ENCODE data around the gene NEMP1.

NEMP1 gene

GRCh38 chr12:57078519-57079404 lies at the start of gene NEMP1:
Gene NEMP1 (minus strand): TSS chr12:57078791. CDS start chr12:57078745, 46 bp downstream.
- Histone ChIP-seq H3K4me3 (ENCODE audit: low read depth, low read length) (peak within 1 kb of the TSS; percentile 73), H3K9ac (peak within 1 kb of the TSS; percentile 4), H3K27me3 (ENCODE audit: control insufficient read depth, insufficient read depth, low read length) (no peaks in the 10 kb centered on the region), H3K4me1 (peaks cover 5% of the 10 kb centered on the region), H2AFZ (peak within 1 kb of the TSS; percentile 84), H3K9me3 (ENCODE audit: control insufficient read depth, low read length) (no peaks in the 10 kb centered on the region), H3K4me2 (ENCODE audit: low read length) (peak within 1 kb of the TSS; percentile 96), H3K36me3 (ENCODE audit: control insufficient read depth, insufficient read depth, low read length) (no peaks in the 10 kb centered on the region), H3K79me2 (no peaks in the 10 kb centered on the region), H3K27ac (peak within 1 kb of the TSS; percentile 90)
- no peak for TF ChIP-seq CTCF (IDR thresholded peaks at IDR 0.05)

- no peaks in the 10 kb centered on the region for H3K9me3 ChIP-seq (ENCODE audit: control insufficient read depth, low read length)
- peak within 1 kb of the TSS; percentile 100 for H3K4me2 ChIP-seq (ENCODE audit: low read length)
- H3K4me1 ChIP-seq, result no peaks in the 10 kb centered on the region
- H3K27ac ChIP-seq, result peak within 1 kb of the TSS; percentile 98
- H3K27me3 ChIP-seq (ENCODE audit: control insufficient read depth, insufficient read depth, low read length), result no peaks in the 10 kb centered on the region
- peaks cover 5% of the 10 kb centered on the region for H3K79me2 ChIP-seq
- H3K4me3 ChIP-seq (ENCODE audit: low read depth, low read length), result peak within 1 kb of the TSS; percentile 90
- peak within 1 kb of the TSS; percentile 95 for H3K9ac ChIP-seq
- no peaks in the 10 kb centered on the region for H3K36me3 ChIP-seq (ENCODE audit: control insufficient read depth, insufficient read depth, low read length)
- no peak for TF ChIP-seq CTCF (IDR thresholded peaks at IDR 0.05)
- H2AFZ ChIP-seq, result peak within 1 kb of the TSS; percentile 100
Observed at GRCh38 chr12:57127726-57128518, 49.3 kb upstream of the NEMP1 start, which contains the start of gene LRP1. Gene LRP1 (plus strand): TSS chr12:57128483. CDS start chr12:57128965, 482 bp downstream.

GRCh38 chr12:57127101-57127725 lies 48.6 kb upstream of the NEMP1 start:
- Histone ChIP-seq H3K27ac (peak overlapping the region; percentile 98), H3K27me3 (ENCODE audit: control insufficient read depth, insufficient read depth, low read length) (no peaks in the 10 kb centered on the region), H3K4me1 (no peaks in the 10 kb centered on the region), H2AFZ (peak overlapping the region; percentile 100), H3K9me3 (ENCODE audit: control insufficient read depth, low read length) (no peaks in the 10 kb centered on the region), H3K36me3 (ENCODE audit: control insufficient read depth, insufficient read depth, low read length) (no peaks in the 10 kb centered on the region), H3K4me3 (ENCODE audit: low read depth, low read length) (peak overlapping the region; percentile 90), H3K9ac (no peak overlapping the region), H3K4me2 (ENCODE audit: low read length) (peak overlapping the region; percentile 100), H3K79me2 (peaks cover 5% of the 10 kb centered on the region)
- TF ChIP-seq CTCF (IDR thresholded peaks at IDR 0.05), result peak; percentile 36

GRCh38 chr12:57126561-57126960 lies 48.0 kb upstream of the NEMP1 start:
- H3K9ac ChIP-seq, result no peak overlapping the region
- H2AFZ ChIP-seq, result peak overlapping the region; percentile 100
- peaks cover 5% of the 10 kb centered on the region for H3K79me2 ChIP-seq
- peak overlapping the region; percentile 98 for H3K27ac ChIP-seq
- no peaks in the 10 kb centered on the region for H3K36me3 ChIP-seq (ENCODE audit: control insufficient read depth, insufficient read depth, low read length)
- H3K4me3 ChIP-seq (ENCODE audit: low read depth, low read length), result no peak overlapping the region
- no peak for TF ChIP-seq CTCF (IDR thresholded peaks at IDR 0.05)
- H3K4me2 ChIP-seq (ENCODE audit: low read length), result no peak overlapping the region
- H3K9me3 ChIP-seq (ENCODE audit: control insufficient read depth, low read length), result no peaks in the 10 kb centered on the region
- H3K27me3 ChIP-seq (ENCODE audit: control insufficient read depth, insufficient read depth, low read length), result no peaks in the 10 kb centered on the region
- H3K4me1 ChIP-seq, result no peaks in the 10 kb centered on the region

Data from parathyroid adenoma (tissue), 2 donors.